Measurements from ENCODE around the gene LCP1. TPM values are rescaled to one million over a fixed set of nuclear protein-coding genes. Genes with fewer than 3 reads are reported as not detected.
A peak's percentile ranks its signal among the peaks of the same experiment; 100 is the strongest.

Gene LCP1
- total and polyA plus RNA-seq, 4 donors, result 42.9 to 539 (median 158) TPM

GRCh38 chr13:46173656-46174055 is 8.3 kb downstream of the LCP1 start:
- Histone ChIP-seq H3K27ac (ENCODE audit: low read depth in 1 of 2, low read length in 1 of 2) (no peak overlapping the region), H3K36me3 (ENCODE audit: control insufficient read depth in 4 of 4, insufficient read depth in 4 of 4, low read length in 4 of 4) (no peaks in the 10 kb centered on the region), H3K4me1 (ENCODE audit: control insufficient read depth in 5 of 5, insufficient read depth in 5 of 5, low read length in 5 of 5) (peaks cover 0 to 12% (median 3%) of the 10 kb centered on the region in 5 donors), H3K9ac (ENCODE audit: insufficient read depth in 1 of 2, low read length in 2 of 2) (no peak overlapping the region), H3K9me3 (ENCODE audit: control insufficient read depth in 4 of 4, insufficient read depth in 3 of 4, low read length in 3 of 4) (no peaks in the 10 kb centered on the region), H3K27me3 (ENCODE audit: control insufficient read depth in 3 of 3, insufficient read depth in 3 of 3, low read length in 2 of 3) (no peaks in the 10 kb centered on the region), H3K4me3 (no peak overlapping the region)
- DNase-seq (no peak), ATAC-seq (ENCODE audit: insufficient read depth, low FRiP score) (no peak)
- no peak for TF ChIP-seq CTCF (IDR thresholded peaks at IDR 0.05; ENCODE audit: control extremely low read depth, extremely low read depth)
- 33 to 67% methylated on average over 2 of the region's 2 CpGs for WGBS, 2 donors

- Histone ChIP-seq H3K4me1 (ENCODE audit: control insufficient read depth in 5 of 5, insufficient read depth in 5 of 5, low read length in 5 of 5) (peaks cover 0 to 12% (median 3%) of the 10 kb centered on the region in 5 donors), H3K9me3 (ENCODE audit: control insufficient read depth in 4 of 4, insufficient read depth in 3 of 4, low read length in 3 of 4) (no peaks in the 10 kb centered on the region), H3K27me3 (ENCODE audit: control insufficient read depth in 3 of 3, insufficient read depth in 3 of 3, low read length in 2 of 3) (no peaks in the 10 kb centered on the region), H3K4me3 (no peak overlapping the region), H3K27ac (ENCODE audit: low read depth in 1 of 2, low read length in 1 of 2) (peak overlapping the region in 1 of 2 donors; percentile 75), H3K36me3 (ENCODE audit: control insufficient read depth in 4 of 4, insufficient read depth in 4 of 4, low read length in 4 of 4) (no peaks in the 10 kb centered on the region), H3K9ac (ENCODE audit: insufficient read depth in 1 of 2, low read length in 2 of 2) (no peak overlapping the region)
- 20 to 52% methylated on average over 6 of the region's 6 CpGs for WGBS, 2 donors
- DNase-seq, result no peak
- peak; percentile 27 for ATAC-seq (ENCODE audit: insufficient read depth, low FRiP score)
- TF ChIP-seq CTCF (IDR thresholded peaks at IDR 0.05; ENCODE audit: control extremely low read depth, extremely low read depth), result no peak
Observed at GRCh38 chr13:46172531-46172991, 9.4 kb downstream of the LCP1 start.

- Histone ChIP-seq H3K4me1 (ENCODE audit: control insufficient read depth in 5 of 5, insufficient read depth in 5 of 5, low read length in 5 of 5) (peaks cover 0 to 12% (median 3%) of the 10 kb centered on the region in 5 donors), H3K9ac (ENCODE audit: insufficient read depth in 1 of 2, low read length in 2 of 2) (no peak overlapping the region), H3K4me3 (no peak overlapping the region), H3K27ac (ENCODE audit: low read depth in 1 of 2, low read length in 1 of 2) (peak overlapping the region in 1 of 2 donors; percentile 63), H3K9me3 (ENCODE audit: control insufficient read depth in 4 of 4, insufficient read depth in 3 of 4, low read length in 3 of 4) (no peaks in the 10 kb centered on the region), H3K36me3 (ENCODE audit: control insufficient read depth in 4 of 4, insufficient read depth in 4 of 4, low read length in 4 of 4) (no peaks in the 10 kb centered on the region), H3K27me3 (ENCODE audit: control insufficient read depth in 3 of 3, insufficient read depth in 3 of 3, low read length in 2 of 3) (no peaks in the 10 kb centered on the region)
- no peak for TF ChIP-seq CTCF (IDR thresholded peaks at IDR 0.05; ENCODE audit: control extremely low read depth, extremely low read depth)
- WGBS, 2 donors, result 87 to 89% methylated on average over 7 of the region's 7 CpGs
- ATAC-seq (ENCODE audit: insufficient read depth, low FRiP score) (no peak), DNase-seq (no peak)
Observed at GRCh38 chr13:46171739-46172138, 10.2 kb downstream of the LCP1 start.

DNA sequence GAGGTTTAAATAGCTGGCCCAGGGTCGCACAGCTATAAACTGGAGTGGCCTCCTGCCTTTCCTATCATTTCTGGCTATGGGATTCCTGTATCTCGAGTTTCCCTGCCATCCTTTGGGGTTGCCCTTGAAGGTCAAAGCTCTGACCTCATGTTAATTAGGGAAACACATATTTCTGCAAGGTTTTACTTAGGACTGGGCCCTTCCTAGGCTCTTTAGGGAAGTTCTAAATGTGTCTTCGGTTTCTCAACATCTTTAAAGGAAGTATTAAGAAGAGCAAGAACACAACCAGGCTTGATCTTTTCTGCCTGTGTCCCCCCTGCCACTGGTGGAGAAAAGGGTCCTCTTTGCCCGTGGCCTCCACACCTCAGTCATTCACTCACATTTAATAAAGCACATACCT is 10.8 kb downstream of the LCP1 start:
- peak overlapping the region in 1 of 2 donors; percentile 61 for H3K27ac ChIP-seq (ENCODE audit: low read depth in 1 of 2, low read length in 1 of 2)
- H3K9me3 ChIP-seq (ENCODE audit: control insufficient read depth in 4 of 4, insufficient read depth in 3 of 4, low read length in 3 of 4), result no peaks in the 10 kb centered on the region
- H3K36me3 ChIP-seq (ENCODE audit: control insufficient read depth in 4 of 4, insufficient read depth in 4 of 4, low read length in 4 of 4), result no peaks in the 10 kb centered on the region
- H3K4me1 ChIP-seq (ENCODE audit: control insufficient read depth in 5 of 5, insufficient read depth in 5 of 5, low read length in 5 of 5), result peaks cover 0 to 12% (median 3%) of the 10 kb centered on the region in 5 donors
- H3K27me3 ChIP-seq (ENCODE audit: control insufficient read depth in 3 of 3, insufficient read depth in 3 of 3, low read length in 2 of 3), result no peaks in the 10 kb centered on the region
- no peak overlapping the region for H3K4me3 ChIP-seq
- DNase-seq, result no peak
- TF ChIP-seq CTCF (IDR thresholded peaks at IDR 0.05; ENCODE audit: control extremely low read depth, extremely low read depth), result no peak
- WGBS, 2 donors, result 37 to 54% methylated on average over 4 of the region's 4 CpGs
- no peak overlapping the region for H3K9ac ChIP-seq (ENCODE audit: insufficient read depth in 1 of 2, low read length in 2 of 2)
- no peak for ATAC-seq (ENCODE audit: insufficient read depth, low FRiP score)
